ENCODE measurements around the gene PTPN2. TPM values are rescaled to one million over a fixed set of nuclear protein-coding genes. Genes with fewer than 3 reads are reported as not detected.

Gene PTPN2
- total and polyA plus RNA-seq, 12 donors = 13.1 to 60.4 (median 31.2) TPM

- Histone ChIP-seq H3K4me3 (no peak overlapping the region), H3K27me3 (no peaks in the 10 kb centered on the region), H3K27ac (no peak overlapping the region), H3K36me3 (replicated peaks in 1 of 2) (no peaks in the 10 kb centered on the region), H3K4me1 (replicated peaks in 1 of 2) (no peaks in the 10 kb centered on the region), H3K9me3 (replicated peaks in 1 of 3) (no peaks in the 10 kb centered on the region)
- 92 to 95% (median 94%) methylated on average over 2 of the region's 2 CpGs for WGBS, 4 donors
- DNase-seq = no peak
- TF ChIP-seq CTCF (IDR thresholded peaks at IDR 0.05) (no peak), POLR2A (IDR thresholded peaks at IDR 0.05) (no peak)
- intact Hi-C loops (cut with DNase I) = no loop called here
These were observed 34.5 kb downstream of the PTPN2 start for GRCh38 chr18:12849548-12849947.

GRCh38 chr18:12848405-12848804, 35.6 kb downstream of the PTPN2 start:
- TF ChIP-seq CTCF (IDR thresholded peaks at IDR 0.05) = no peak
- TF ChIP-seq POLR2A (IDR thresholded peaks at IDR 0.05) = no peak
- WGBS, 4 donors = 77 to 88% (median 80%) methylated on average over 1 of the region's 1 CpG
- no peak for DNase-seq

GRCh38 chr18:12844391-12844790, 39.6 kb downstream of the PTPN2 start:
- no peak for TF ChIP-seq CTCF (IDR thresholded peaks at IDR 0.05)
- no peak for TF ChIP-seq POLR2A (IDR thresholded peaks at IDR 0.05)
- intact Hi-C loops (cut with DNase I) = no loop called here

More at GRCh38 chr18:12848405-12848804, 35.6 kb downstream of the PTPN2 start:
- intact Hi-C loops (cut with DNase I) = no loop called here
- Histone ChIP-seq H3K4me1 (replicated peaks in 1 of 2) (no peaks in the 10 kb centered on the region), H3K36me3 (replicated peaks in 1 of 2) (no peaks in the 10 kb centered on the region), H3K9me3 (replicated peaks in 1 of 3) (no peaks in the 10 kb centered on the region), H3K27ac (no peak overlapping the region), H3K27me3 (no peaks in the 10 kb centered on the region), H3K4me3 (no peak overlapping the region)

GRCh38 chr18:12843420-12844350, 40.4 kb downstream of the PTPN2 start:
- Histone ChIP-seq H3K9me3 (replicated peaks in 1 of 3) (no peaks in the 10 kb centered on the region), H3K27me3 (no peaks in the 10 kb centered on the region), H3K4me3 (no peak overlapping the region), H3K4me1 (replicated peaks in 1 of 2) (peaks cover 1 to 13% of the 10 kb centered on the region in 2 donors), H3K27ac (no peak overlapping the region), H3K36me3 (replicated peaks in 1 of 2) (no peaks in the 10 kb centered on the region)
- TF ChIP-seq CTCF (IDR thresholded peaks at IDR 0.05) (no peak), POLR2A (IDR thresholded peaks at IDR 0.05) (no peak)
- WGBS, 4 donors = 88 to 94% (median 91%) methylated on average over 12 of the region's 12 CpGs
- intact Hi-C loops (cut with DNase I) = no loop called here
- DNase-seq = no peak

More at GRCh38 chr18:12844391-12844790, 39.6 kb downstream of the PTPN2 start:
- Histone ChIP-seq H3K36me3 (replicated peaks in 1 of 2) (no peaks in the 10 kb centered on the region), H3K4me1 (replicated peaks in 1 of 2) (peaks cover 0 to 6% of the 10 kb centered on the region in 2 donors), H3K27me3 (no peaks in the 10 kb centered on the region), H3K9me3 (replicated peaks in 1 of 3) (no peaks in the 10 kb centered on the region), H3K27ac (no peak overlapping the region), H3K4me3 (no peak overlapping the region)
- DNase-seq = no peak
- WGBS, 4 donors = 87 to 98% (median 94%) methylated on average over 2 of the region's 2 CpGs
